GM12892 (cell line): ENCODE data around the gene KLHL3.

Source experiments
- POLR2A ChIP-seq: IDR thresholded peaks from 2 replicates; pipeline ENCODE4 v1.6.1; 2011; ENCODE audit warnings: low read depth, low read length, control low read depth
- POLR2AphosphoS5 ChIP-seq: IDR thresholded peaks from 2 replicates; pipeline ENCODE4 v1.6.1; 2011; ENCODE audit warnings: low read depth, low read length, control low read depth

DNA sequence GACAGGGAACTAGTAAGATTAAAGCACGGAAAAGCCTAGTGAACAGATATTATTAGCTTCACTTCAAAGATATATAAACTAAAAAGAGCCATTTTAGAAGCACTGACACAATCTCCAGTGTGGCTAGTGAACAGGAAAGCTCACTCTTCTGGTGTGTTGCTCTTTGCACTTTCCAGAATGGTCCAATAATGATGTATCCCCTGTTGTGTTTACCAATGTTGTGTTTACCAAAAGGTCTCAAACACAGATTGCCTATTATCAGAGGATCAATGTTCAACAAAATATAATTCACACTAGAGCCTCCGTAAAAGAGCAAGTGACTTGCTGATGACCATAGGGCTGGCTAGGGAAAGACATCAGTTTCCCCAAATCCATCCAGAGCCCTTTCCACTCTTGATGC lies 11.6 kb downstream of the KLHL3 start:
- TF ChIP-seq POLR2A = no peak
- no peak for TF ChIP-seq POLR2AphosphoS5
